ENCODE measurements around the gene RDH11.

The RDH11 gene

DNA sequence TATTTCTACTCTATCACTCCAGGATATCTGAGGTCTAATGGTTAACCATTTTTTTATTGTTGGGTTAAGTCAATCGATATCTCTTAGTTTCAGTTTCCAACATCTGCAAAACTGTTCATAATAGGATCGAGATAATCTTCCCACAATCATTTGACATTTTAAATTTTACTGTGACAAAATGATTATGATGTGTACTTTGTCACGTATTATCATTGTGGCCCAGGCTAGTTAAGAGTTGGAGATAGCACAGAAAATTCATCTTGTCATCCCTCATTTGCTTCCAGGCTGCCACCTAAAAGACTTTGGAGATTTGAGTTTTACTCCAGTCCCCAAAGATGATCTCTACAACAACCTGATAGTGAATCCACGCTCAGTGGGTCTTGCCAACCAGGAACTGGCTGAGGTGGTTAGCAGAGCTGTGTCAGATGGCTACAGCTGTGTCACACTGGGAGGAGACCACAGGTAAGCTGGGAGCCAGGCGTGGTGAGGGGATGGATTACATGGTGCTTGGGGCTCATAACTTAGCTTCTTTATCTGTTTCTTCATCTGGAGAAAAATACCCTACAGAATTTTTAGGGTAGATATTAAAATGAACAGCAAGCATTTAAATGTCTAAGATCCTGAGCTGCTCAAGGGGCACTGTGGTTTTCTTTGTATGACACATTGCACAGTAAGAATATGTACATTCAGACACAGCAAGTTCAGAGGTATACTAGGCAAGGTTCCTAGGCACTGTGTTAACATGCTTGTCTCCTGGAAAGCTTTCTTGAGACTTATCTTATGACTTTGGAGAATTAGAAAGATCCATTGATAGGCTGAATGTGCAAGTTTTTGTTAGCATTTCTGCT, 53.4 kb downstream of the RDH11 start:
- TF ChIP-seq ZNF621 (tag by site-specific recombination; IDR thresholded peaks at IDR 0.05), result no peak
- TF ChIP-seq ZNF830 (tag by site-specific recombination; IDR thresholded peaks at IDR 0.05; ENCODE audit: low read depth), result no peak
- TF ChIP-seq SALL2 (tag by site-specific recombination; IDR thresholded peaks at IDR 0.05; ENCODE audit: borderline replicate concordance), result no peak
- no peak for TF ChIP-seq ZNF747 (tag by site-specific recombination; IDR thresholded peaks at IDR 0.05)
- no peak for TF ChIP-seq ZNF423 (tag by site-specific recombination; IDR thresholded peaks at IDR 0.05)
- TF ChIP-seq ZEB2 (tag by site-specific recombination; IDR thresholded peaks at IDR 0.05), result no peak
- TF ChIP-seq ZNF24 (tag by site-specific recombination; IDR thresholded peaks at IDR 0.05), result no peak
- TF ChIP-seq, protein P1, sequence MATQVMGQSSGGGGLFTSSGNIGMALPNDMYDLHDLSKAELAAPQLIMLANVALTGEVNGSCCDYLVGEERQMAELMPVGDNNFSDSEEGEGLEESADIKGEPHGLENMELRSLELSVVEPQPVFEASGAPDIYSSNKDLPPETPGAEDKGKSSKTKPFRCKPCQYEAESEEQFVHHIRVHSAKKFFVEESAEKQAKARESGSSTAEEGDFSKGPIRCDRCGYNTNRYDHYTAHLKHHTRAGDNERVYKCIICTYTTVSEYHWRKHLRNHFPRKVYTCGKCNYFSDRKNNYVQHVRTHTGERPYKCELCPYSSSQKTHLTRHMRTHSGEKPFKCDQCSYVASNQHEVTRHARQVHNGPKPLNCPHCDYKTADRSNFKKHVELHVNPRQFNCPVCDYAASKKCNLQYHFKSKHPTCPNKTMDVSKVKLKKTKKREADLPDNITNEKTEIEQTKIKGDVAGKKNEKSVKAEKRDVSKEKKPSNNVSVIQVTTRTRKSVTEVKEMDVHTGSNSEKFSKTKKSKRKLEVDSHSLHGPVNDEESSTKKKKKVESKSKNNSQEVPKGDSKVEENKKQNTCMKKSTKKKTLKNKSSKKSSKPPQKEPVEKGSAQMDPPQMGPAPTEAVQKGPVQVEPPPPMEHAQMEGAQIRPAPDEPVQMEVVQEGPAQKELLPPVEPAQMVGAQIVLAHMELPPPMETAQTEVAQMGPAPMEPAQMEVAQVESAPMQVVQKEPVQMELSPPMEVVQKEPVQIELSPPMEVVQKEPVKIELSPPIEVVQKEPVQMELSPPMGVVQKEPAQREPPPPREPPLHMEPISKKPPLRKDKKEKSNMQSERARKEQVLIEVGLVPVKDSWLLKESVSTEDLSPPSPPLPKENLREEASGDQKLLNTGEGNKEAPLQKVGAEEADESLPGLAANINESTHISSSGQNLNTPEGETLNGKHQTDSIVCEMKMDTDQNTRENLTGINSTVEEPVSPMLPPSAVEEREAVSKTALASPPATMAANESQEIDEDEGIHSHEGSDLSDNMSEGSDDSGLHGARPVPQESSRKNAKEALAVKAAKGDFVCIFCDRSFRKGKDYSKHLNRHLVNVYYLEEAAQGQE (tag by site-specific recombination; IDR thresholded peaks at IDR 0.05), result no peak
- TF ChIP-seq ZNF426 (tag by site-specific recombination; IDR thresholded peaks at IDR 0.05), result no peak
- no peak for TF ChIP-seq ZNF555 (tag by site-specific recombination; conservative IDR thresholded peaks at IDR 0.05)
- TF ChIP-seq ZNF248 (tag by site-specific recombination; IDR thresholded peaks at IDR 0.05), result no peak
- no peak for TF ChIP-seq ZNF146 (tag by site-specific recombination; IDR thresholded peaks at IDR 0.05)
- no peak for TF ChIP-seq ZNF610 (tag by site-specific recombination; IDR thresholded peaks at IDR 0.05; ENCODE audit: borderline replicate concordance)
- TF ChIP-seq ZBTB20 (tag by site-specific recombination; IDR thresholded peaks at IDR 0.05), result no peak
- TF ChIP-seq KLF9 (tag by site-specific recombination; IDR thresholded peaks at IDR 0.05; ENCODE audit: low read depth), result no peak
- no peak overlapping the region for H3K4me3 ChIP-seq (ENCODE audit: low read depth, low read length)
- H3K4me1 ChIP-seq (ENCODE audit: control insufficient read depth, insufficient read depth, low read length), result peaks cover 2% of the 10 kb centered on the region; the same call in 1 of the 2 replicates
- CTCF ChIA-PET, result no interaction called here
- H3K36me3 ChIP-seq (ENCODE audit: control insufficient read depth in 2 of 2, insufficient read depth in 1 of 2, low read length in 2 of 2), result peaks cover 0 to 26% of the 10 kb centered on the region in 2 experiments; a peak in 1 of 3 replicates
- no peak overlapping the region for H3K27ac ChIP-seq (ENCODE audit: extremely low read depth, low read depth, low read length)
- no peaks in the 10 kb centered on the region for H3K9me3 ChIP-seq (ENCODE audit: control insufficient read depth, insufficient read depth, low read depth, low read length)
- POLR2A ChIA-PET, result no interaction called here

DNA sequence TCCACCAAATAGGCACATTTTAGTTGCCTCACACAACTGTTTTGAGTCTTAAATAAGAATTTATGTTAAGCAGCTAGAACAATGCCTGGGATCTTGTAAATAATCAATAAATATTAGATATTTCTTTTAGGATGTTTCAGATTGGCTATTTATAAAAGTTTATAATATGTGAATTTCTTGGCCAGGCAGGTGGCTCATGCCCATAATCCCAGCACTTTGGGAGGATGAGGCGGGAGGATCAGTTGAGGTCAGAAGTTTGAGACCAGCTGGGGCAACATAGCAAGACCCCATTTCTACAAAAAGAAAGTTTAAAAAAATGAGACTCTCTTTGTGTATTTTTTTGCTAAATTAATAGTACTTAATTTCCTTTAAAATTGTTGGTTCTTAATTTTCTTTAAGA, 54.1 kb downstream of the RDH11 start:
- Histone ChIP-seq H3K4me3 (ENCODE audit: low read depth, low read length) (no peak overlapping the region), H3K36me3 (ENCODE audit: control insufficient read depth in 2 of 2, insufficient read depth in 1 of 2, low read length in 2 of 2) (peaks cover 0 to 19% of the 10 kb centered on the region in 2 experiments; a peak in 1 of 3 replicates), H3K27ac (ENCODE audit: extremely low read depth, low read depth, low read length) (no peak overlapping the region), H3K9me3 (ENCODE audit: control insufficient read depth, insufficient read depth, low read depth, low read length) (no peaks in the 10 kb centered on the region), H3K4me1 (ENCODE audit: control insufficient read depth, insufficient read depth, low read length) (peaks cover 2% of the 10 kb centered on the region; the same call in 1 of the 2 replicates)
- ChIA-PET CTCF (no interaction called here), POLR2A (no interaction called here)
- TF ChIP-seq ZNF488 (tag by site-specific recombination; IDR thresholded peaks at IDR 0.05) (no peak), ZNF791 (tag by site-specific recombination; IDR thresholded peaks at IDR 0.05) (no peak), ZBTB7A (tag by site-specific recombination; IDR thresholded peaks at IDR 0.05; ENCODE audit: low read depth) (no peak), ZNF121 (tag by site-specific recombination; IDR thresholded peaks at IDR 0.05) (0 out of 2 replicates have a peak, but pooled peaks have one; percentile 25)
- TF ChIP-seq, protein P2, sequence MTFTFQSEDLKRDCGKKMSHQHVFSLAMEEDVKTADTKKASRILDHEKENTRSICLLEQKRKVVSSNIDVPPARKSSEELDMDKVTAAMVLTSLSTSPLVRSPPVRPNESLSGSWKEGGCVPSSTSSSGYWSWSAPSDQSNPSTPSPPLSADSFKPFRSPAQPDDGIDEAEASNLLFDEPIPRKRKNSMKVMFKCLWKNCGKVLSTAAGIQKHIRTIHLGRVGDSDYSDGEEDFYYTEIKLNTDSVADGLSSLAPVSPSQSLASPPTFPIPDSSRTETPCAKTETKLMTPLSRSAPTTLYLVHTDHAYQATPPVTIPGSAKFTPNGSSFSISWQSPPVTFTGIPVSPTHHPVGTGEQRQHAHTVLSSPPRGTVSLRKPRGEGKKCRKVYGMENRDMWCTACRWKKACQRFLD (tag by site-specific recombination; IDR thresholded peaks at IDR 0.05), result no peak

Measured in HEK293 (cell line).